ENCODE data around the gene KLK3.

Gene KLK3

DNA sequence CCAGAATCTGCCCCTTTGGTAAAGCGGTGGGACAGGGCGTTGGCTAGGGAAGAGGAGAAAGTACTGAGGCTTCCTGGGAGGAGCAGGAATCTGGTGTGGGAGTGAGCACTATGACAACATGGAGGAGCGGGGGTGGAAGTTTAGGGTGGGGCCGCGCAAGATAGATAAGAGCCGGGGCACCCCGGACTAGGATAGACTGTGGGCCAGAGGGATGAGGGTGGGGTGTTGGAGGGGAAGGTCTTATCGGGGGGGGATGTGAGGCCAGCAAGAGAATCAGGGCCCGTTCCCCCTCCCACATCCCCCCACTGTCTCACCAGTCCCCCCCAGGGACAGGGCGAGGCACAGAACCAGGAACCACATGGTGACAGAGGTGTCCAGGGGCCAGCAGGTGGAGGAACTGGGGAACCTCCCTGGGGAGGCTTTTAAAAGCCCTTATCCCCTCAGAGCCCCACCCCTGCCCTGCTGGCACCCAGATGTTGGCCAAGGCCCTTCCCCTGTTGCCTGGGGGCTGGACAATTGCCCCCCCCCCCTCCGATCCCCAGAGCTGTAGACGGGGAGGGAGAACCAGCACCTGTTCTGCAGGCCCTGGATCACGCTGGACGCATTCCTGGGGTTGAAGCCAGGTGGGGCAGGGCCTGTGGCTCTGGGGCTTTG lies 31.2 kb upstream of the KLK3 start, which contains the start of gene KLK1:
TSS of gene KLK1 (minus strand) at position 399 of the 654 bp plus-strand sequence. CDS start at position 360, 39 bp downstream.
- no peak within 1 kb of the TSS for H3K4me3 ChIP-seq (ENCODE audit: low read depth, low read length)
- TF ChIP-seq, protein P1, sequence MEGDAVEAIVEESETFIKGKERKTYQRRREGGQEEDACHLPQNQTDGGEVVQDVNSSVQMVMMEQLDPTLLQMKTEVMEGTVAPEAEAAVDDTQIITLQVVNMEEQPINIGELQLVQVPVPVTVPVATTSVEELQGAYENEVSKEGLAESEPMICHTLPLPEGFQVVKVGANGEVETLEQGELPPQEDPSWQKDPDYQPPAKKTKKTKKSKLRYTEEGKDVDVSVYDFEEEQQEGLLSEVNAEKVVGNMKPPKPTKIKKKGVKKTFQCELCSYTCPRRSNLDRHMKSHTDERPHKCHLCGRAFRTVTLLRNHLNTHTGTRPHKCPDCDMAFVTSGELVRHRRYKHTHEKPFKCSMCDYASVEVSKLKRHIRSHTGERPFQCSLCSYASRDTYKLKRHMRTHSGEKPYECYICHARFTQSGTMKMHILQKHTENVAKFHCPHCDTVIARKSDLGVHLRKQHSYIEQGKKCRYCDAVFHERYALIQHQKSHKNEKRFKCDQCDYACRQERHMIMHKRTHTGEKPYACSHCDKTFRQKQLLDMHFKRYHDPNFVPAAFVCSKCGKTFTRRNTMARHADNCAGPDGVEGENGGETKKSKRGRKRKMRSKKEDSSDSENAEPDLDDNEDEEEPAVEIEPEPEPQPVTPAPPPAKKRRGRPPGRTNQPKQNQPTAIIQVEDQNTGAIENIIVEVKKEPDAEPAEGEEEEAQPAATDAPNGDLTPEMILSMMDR (IDR thresholded peaks at IDR 0.05; ENCODE audit: borderline replicate concordance, insufficient read depth, low read depth, low read length), result no peak

DNA sequence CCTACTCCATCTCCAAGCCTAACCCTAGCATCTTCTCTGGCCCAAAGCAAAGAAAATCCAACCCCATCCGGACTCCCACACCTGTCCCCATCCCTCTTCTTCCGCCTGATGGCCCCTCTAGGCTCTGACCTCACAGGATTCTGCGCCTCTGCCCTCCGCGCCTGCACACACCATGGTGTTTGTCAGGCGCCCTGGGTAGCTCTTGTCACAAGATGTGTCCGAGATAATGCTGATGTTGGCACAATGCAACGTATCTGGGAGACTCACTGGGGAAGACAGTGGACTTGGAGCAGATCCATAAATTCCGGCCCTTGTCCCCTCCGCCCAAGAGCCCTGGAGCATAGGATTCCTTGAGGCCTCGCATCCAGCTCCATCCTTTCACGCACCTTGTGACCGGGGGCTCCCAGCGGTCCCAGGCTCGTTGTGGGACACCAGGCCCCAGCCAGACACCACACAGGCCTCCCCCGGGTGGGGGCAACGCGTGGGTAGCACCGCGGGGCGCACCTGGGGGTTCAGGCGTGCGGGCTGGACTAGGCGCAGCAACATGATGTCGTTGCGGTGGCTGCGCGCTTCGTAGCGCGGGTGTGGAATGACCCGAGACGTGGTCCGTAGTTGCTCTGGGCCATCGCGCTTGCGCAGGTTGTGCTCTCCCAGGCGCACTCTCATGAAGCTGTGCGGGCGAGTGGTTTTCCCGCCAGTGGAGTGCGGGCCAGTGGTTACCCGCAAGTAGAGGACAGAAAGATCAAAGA lies 28.0 kb upstream of the KLK3 start:
- TF ChIP-seq, protein P1 (IDR thresholded peaks at IDR 0.05; ENCODE audit: borderline replicate concordance, insufficient read depth, low read depth, low read length), result no peak
- no peak overlapping the region for H3K4me3 ChIP-seq (ENCODE audit: low read depth, low read length)

DNA sequence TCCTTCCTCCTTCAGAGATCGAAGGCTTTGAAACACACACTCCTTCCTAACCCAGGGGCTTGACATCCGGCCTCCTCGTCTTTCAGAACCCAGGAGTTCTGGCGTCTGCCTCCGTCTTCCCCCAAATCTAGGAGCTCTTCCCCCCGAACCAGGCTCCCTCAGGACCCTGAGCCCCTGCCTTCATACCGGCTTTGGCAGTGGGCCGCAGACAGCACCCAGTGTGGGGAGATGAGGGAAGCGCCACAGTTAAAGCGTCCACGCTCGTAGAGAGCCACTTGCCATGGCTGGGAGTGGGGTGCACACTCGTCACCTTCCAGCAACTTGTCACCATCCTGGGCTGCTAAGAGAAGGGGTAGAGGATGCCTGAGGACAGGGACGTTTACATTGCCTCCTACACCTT lies 27.2 kb upstream of the KLK3 start:
- TF ChIP-seq, protein P1 (IDR thresholded peaks at IDR 0.05; ENCODE audit: borderline replicate concordance, insufficient read depth, low read depth, low read length), result no peak
- H3K4me3 ChIP-seq (ENCODE audit: low read depth, low read length), result no peak overlapping the region

DNA sequence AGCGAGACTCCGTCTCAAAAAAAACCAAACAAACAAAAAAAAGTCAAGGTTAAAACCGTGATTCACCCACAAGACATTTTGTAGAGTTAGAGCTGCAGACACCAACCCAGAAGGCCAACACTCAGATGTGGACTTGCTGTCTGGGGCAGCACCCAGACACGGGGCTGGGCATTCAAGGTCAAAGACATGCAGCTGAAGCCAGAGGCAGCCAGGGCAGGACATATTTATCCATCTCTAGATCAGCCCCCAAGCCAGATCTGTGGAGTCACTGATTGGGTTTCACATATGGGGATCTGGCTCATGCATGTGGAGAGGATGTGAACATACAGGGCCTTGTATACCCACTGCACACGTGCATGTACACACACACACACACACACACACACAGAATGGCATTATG lies 24.9 kb upstream of the KLK3 start:
- H3K4me3 ChIP-seq (ENCODE audit: low read depth, low read length), result no peak overlapping the region
- TF ChIP-seq, protein P1 (IDR thresholded peaks at IDR 0.05; ENCODE audit: borderline replicate concordance, insufficient read depth, low read depth, low read length), result no peak

DNA sequence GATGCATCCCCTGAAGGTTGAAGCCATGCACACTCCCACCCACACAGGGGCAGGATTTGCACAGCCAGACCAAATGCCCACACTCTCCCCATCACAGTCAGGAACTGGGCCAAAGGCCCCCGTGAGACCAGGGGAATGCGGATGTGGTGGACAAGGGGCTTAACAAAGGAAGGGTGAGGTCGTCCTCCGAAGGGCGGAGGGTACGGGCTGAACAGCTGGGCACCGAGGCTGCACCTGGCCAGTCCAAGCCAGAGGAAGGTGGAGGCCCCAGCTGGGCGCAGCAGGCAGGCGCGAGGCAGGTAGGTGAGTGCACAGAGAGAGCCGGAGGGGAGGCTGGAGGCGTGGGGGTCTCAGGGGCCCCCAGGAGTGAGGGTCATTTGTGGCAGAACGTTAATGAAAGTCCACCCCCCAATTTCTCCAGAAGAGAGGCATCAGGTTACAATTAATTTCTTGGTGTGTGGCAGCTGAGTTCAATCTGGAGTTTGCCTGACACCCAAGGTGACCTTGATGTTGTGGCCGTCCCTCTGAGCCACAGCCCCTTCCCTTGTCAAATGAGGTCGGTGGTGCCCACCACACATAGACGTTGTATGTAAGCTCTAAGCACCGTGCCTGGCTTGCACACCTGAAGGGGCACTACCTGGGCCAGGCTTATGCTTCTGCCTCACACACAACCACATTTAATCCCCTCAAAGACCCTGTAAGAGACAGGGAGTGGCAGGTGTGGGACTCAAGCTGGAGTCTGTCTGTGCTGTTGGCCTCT lies 24.3 kb upstream of the KLK3 start:
- no peak overlapping the region for H3K4me3 ChIP-seq (ENCODE audit: low read depth, low read length)
- TF ChIP-seq, protein P1 (IDR thresholded peaks at IDR 0.05; ENCODE audit: borderline replicate concordance, insufficient read depth, low read depth, low read length), result no peak

DNA sequence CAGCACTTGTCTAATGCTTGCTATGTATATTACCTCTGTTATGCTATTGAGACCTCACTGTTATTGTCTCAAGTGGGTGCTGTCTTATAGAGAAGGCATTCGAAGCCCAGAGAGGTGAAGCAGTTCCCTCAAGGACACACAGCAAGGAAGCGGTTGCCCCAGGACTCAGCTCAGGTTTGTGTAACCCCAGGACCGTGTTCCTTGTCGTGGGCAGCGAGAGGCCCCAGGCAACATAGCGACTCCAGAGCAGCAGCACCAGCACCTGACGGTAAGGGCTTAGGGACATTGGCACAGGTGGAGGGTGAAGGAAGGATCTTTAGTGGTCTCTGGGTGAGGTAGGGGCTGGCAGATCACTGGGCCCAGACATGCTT lies 23.7 kb upstream of the KLK3 start:
- TF ChIP-seq, protein P1 (IDR thresholded peaks at IDR 0.05; ENCODE audit: borderline replicate concordance, insufficient read depth, low read depth, low read length), result no peak

More for the DNA sequence above, 23.7 kb upstream of the KLK3 start:
- H3K4me3 ChIP-seq (ENCODE audit: low read depth, low read length), result no peak overlapping the region

All from GM12875 (cell line).